22Rv1 (cell line): ENCODE measurements around the gene NECTIN2.
"Not testable (repeated sequence)": the region's sequence is repeated elsewhere in the genome, so short reads cannot be mapped to it uniquely, and the experiment has no call there.

Experiments used
- H3K27ac ChIP-seq: fragments of 450-650 bp; 2 replicates; pipeline ENCODE4 v1.5.1; 2017
- ZFX ChIP-seq: fragments of 450-650 bp; IDR thresholded peaks from 2 replicates; pipeline ENCODE4 v1.6.1; 2017; ENCODE audit warnings: antibody characterized with exemption, borderline replicate concordance
- TF ChIP-seq, protein P1 (sequence below): fragments of 450-650 bp; IDR thresholded peaks from 2 replicates; pipeline ENCODE4 v1.5.1; 2017; ENCODE audit warnings: mild to moderate bottlenecking

The NECTIN2 gene

DNA sequence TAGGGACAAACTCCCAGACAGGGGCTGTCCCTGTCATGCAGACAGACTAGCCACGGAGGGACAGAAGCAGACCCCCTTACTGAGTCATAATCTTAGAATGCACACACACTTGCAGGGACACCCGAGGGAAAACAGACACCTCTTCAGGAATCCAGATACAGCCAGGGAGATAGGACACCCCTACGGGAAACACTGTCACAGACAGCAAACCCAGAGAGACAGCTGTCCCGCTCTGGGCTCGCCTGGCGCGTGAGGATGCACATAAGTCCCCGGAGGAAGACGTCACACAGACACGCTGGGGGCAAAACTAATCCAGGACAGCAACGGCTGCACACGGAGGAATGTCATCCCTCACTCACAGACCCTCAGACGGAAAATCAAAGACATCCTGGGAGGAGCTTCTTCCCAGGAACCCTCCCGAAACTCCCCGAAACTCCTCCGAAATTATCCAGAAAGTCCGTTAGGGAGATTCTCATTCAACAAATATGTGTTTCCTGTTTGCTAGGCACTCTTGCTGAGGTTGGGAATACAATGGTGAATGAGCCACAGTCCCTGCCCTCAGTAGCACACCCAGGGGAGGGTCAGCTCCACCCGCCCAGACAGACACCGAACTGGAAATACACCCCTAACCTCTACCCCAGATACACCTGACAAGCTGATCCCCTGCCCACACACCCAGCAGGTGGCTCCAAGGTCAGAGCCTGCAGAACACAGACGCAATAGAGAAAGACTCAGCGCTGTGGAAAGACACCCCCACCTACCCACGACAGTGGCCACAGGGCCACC, 29.8 kb downstream of the NECTIN2 start:
- H3K27ac ChIP-seq = no peak overlapping the region

DNA sequence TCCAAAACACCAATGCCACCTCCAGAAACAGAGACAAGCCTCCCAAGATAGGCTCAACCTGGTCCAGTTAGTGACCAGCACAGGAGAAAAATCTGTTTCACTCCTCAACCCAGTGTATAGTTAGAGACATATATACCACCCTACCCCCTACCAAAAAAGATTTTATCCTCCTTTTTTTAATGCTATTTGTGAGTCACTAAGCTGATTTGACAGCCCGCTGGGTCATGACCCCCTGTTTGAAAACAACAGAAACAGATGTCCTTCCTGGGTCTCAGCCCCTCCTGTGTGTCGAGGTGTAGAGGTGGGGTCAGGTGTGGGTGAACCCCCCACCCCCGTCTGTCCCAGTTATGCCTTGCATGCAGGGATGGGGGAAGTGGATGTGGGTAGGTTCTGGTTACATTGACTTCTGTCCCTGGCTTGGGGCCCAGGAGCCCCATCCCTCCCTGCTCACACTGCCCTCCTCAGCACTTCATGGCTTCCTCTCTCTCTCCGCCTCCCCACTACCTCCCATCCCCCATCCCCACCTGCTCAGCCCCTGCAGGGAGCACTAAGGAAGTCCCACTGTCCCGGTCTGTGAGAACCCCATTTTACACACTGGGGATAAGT, 30.9 kb downstream of the NECTIN2 start:
- TF ChIP-seq, protein P1, sequence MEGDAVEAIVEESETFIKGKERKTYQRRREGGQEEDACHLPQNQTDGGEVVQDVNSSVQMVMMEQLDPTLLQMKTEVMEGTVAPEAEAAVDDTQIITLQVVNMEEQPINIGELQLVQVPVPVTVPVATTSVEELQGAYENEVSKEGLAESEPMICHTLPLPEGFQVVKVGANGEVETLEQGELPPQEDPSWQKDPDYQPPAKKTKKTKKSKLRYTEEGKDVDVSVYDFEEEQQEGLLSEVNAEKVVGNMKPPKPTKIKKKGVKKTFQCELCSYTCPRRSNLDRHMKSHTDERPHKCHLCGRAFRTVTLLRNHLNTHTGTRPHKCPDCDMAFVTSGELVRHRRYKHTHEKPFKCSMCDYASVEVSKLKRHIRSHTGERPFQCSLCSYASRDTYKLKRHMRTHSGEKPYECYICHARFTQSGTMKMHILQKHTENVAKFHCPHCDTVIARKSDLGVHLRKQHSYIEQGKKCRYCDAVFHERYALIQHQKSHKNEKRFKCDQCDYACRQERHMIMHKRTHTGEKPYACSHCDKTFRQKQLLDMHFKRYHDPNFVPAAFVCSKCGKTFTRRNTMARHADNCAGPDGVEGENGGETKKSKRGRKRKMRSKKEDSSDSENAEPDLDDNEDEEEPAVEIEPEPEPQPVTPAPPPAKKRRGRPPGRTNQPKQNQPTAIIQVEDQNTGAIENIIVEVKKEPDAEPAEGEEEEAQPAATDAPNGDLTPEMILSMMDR = no peak
- no peak for TF ChIP-seq ZFX
- no peak overlapping the region for H3K27ac ChIP-seq

More for the DNA sequence above, 29.8 kb downstream of the NECTIN2 start:
- TF ChIP-seq ZFX = no peak
- TF ChIP-seq, protein P1 = no peak

DNA sequence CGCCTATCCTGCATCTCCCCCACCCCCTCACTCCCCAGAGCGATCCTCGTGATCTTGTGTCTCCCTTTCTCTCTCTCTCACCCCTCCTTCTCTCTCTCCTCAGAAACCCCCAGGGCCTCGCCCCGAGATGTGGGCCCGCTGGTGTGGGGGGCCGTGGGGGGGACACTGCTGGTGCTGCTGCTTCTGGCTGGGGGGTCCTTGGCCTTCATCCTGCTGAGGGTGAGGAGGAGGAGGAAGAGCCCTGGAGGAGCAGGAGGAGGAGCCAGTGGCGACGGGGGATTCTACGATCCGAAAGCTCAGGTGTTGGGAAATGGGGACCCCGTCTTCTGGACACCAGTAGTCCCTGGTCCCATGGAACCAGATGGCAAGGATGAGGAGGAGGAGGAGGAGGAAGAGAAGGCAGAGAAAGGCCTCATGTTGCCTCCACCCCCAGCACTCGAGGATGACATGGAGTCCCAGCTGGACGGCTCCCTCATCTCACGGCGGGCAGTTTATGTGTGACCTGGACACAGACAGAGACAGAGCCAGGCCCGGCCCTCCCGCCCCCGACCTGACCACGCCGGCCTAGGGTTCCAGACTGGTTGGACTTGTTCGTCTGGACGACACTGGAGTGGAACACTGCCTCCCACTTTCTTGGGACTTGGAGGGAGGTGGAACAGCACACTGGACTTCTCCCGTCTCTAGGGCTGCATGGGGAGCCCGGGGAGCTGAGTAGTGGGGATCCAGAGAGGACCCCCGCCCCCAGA, 32.2 kb downstream of the NECTIN2 start:
- no peak for TF ChIP-seq ZFX
- TF ChIP-seq, protein P1 = no peak
- no peak overlapping the region for H3K27ac ChIP-seq

DNA sequence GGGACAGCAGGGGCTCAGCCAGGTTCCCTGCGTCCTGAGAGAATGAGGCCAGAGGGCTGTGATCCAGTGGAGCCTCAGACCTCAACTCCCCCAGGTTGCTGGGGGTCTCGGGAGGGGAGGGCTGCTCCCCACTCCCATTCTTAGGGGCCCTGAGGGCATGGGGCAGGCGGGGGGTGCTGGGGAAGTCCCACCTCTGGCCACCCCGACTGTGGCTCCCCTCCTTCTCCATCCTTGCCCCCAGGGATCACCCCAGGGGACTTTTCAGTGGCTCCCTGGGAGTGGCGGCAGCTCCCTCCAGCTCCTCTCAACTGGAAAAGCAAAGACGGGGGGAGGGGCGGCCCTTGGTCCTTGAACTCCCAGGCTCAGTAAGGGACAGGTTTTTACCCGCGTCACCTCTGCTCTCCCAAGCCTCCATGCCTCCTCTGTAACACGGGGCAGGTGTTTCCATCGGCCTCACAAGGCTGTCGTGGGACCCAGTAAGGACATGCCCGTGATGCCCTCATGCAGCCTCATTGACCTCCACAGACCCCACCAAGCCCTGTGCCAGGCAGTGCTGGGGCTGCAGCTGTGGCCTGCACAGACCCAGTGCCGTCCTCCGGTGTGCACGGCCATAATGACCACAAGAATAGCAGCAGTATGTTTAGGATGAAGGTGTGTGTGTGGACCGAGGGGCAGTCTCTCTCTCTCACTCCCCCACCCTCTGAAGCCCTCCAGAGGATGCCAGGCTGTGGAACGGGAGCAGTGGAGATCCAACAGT, 33.4 kb downstream of the NECTIN2 start:
- no peak overlapping the region for H3K27ac ChIP-seq
- TF ChIP-seq ZFX = no peak
- TF ChIP-seq, protein P1 = no peak

DNA sequence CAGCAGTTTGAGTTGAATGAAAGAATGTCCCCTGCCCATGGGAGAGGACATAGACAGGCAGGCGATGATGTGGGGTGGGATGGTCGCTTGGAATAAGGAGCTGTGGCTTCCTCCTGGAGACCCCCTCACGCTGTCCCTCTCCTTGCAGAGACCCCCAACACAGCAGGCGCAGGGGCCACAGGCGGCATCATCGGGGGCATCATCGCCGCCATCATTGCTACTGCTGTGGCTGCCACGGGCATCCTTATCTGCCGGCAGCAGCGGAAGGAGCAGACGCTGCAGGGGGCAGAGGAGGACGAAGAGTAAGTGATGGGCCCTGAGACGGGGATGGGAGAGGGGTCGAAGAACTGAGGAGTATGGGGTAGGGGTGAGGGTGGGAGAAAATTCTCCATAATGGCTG, 36.0 kb downstream of the NECTIN2 start:
- TF ChIP-seq ZFX = no peak
- TF ChIP-seq, protein P1 = no peak
- no peak overlapping the region for H3K27ac ChIP-seq

DNA sequence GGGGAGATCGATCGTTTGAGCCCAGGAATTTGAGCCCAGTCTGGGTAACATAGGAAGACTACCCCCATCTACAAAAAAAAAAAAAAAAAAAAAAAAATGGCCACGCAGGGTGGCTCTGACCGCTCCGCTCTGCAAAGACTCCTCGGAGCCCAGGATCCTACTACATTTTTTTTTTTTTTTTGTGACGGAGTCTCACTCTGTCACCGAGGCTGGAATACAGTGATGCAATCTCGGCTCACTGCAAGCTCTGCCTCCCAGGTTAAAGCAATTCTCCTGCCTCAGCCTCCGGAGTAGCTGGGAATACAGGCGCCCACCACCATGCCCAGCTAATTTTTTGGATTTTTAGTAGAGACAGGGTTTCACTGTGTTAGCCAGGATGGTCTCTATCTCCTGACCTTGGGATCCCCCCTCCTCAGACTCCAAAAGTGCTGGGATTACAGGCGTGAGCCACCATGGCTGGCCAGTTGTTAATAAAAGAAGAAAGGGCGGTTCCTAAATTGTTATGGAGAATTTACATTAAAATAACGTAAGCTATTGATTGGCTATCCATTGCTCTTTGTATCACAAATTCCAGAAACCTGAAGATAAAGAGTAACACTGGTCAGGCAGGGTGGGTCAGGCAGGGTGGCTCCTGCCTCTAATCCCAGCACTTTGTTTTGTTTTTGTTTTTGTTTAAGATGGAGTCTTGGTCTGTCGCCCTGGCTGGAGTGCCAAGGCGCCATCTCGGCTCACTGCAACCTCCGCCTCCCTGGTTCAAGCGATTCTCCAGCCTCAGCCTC, 36.7 kb downstream of the NECTIN2 start:
- not testable (repeated sequence) for H3K27ac ChIP-seq

DNA sequence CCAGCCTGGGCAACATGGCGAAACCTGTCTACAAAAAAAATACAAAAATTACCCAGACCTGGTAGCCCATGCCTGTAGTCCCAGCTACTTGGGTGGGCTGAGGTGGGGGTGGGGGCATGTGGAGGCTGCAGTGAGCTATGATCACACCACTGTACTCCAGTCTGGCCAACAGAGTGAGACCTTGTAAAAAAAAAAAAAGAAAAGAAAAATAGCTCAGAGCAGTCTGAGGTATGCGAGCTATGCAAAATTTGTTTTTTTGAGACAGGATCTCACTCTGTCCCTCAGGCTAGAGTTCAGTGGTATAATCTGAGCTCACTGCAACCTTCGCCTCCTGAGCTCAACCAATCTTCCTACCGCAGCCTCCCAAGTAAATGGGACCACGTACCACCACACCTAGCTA, 37.8 kb downstream of the NECTIN2 start:
- TF ChIP-seq ZFX = no peak
- TF ChIP-seq, protein P1 = no peak
- H3K27ac ChIP-seq = no peak overlapping the region
